ENCODE results near the gene GFER.

The GFER gene

DNA sequence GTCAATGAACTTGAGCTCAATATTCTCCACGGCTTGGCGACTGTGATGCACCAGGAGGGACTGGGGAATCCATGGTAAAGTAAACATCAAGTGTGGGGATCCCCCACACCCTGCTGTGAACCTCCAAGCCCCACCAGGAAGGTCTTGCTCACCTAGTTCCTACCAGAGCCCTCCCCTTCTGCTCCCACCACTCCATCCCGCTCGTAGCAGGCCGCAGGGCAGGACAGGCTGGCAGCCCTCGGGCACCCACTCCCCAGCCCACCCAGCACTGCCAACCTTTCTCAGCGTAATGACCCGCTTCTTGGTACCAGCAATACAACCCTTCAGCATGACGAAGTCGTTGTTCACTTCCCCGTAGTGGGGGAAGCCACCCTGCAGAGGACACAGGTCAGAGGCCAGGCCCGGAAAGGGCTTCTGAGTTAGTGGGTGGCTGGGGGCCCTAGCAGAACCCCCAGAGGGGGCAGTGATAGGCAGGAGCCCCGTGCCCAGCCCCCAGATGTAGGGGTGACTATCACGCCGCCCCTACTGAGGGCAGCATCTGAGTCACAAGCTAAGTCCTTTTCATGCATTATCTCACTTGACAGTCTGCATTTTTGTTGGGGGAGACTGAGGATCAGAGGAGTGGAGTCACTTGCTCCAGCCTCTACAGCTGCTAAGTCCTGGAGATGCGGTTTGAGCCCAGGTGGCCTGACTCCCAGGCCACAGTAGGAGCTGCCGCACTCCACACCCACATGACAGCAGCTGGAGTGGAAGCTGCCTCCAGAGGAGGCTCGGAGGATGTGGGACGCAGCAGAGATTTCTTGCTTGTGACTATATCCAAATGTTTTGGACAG, 38.2 kb upstream of the GFER start:
- no peak overlapping the region for H3K4me3 ChIP-seq (ENCODE audit: low read depth, low read length)
- no peaks in the 10 kb centered on the region for H3K9me3 ChIP-seq (ENCODE audit: severe bottlenecking)
- H3K36me3 ChIP-seq = no peaks in the 10 kb centered on the region
- TF ChIP-seq, protein P1, sequence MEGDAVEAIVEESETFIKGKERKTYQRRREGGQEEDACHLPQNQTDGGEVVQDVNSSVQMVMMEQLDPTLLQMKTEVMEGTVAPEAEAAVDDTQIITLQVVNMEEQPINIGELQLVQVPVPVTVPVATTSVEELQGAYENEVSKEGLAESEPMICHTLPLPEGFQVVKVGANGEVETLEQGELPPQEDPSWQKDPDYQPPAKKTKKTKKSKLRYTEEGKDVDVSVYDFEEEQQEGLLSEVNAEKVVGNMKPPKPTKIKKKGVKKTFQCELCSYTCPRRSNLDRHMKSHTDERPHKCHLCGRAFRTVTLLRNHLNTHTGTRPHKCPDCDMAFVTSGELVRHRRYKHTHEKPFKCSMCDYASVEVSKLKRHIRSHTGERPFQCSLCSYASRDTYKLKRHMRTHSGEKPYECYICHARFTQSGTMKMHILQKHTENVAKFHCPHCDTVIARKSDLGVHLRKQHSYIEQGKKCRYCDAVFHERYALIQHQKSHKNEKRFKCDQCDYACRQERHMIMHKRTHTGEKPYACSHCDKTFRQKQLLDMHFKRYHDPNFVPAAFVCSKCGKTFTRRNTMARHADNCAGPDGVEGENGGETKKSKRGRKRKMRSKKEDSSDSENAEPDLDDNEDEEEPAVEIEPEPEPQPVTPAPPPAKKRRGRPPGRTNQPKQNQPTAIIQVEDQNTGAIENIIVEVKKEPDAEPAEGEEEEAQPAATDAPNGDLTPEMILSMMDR (IDR thresholded peaks at IDR 0.05; ENCODE audit: low read depth, low read length) = no peak
- no peak for DNase-seq
- H3K27me3 ChIP-seq (ENCODE audit: insufficient read depth, low read depth, severe bottlenecking) = no peaks in the 10 kb centered on the region
- no peak overlapping the region for H3K27ac ChIP-seq

DNA sequence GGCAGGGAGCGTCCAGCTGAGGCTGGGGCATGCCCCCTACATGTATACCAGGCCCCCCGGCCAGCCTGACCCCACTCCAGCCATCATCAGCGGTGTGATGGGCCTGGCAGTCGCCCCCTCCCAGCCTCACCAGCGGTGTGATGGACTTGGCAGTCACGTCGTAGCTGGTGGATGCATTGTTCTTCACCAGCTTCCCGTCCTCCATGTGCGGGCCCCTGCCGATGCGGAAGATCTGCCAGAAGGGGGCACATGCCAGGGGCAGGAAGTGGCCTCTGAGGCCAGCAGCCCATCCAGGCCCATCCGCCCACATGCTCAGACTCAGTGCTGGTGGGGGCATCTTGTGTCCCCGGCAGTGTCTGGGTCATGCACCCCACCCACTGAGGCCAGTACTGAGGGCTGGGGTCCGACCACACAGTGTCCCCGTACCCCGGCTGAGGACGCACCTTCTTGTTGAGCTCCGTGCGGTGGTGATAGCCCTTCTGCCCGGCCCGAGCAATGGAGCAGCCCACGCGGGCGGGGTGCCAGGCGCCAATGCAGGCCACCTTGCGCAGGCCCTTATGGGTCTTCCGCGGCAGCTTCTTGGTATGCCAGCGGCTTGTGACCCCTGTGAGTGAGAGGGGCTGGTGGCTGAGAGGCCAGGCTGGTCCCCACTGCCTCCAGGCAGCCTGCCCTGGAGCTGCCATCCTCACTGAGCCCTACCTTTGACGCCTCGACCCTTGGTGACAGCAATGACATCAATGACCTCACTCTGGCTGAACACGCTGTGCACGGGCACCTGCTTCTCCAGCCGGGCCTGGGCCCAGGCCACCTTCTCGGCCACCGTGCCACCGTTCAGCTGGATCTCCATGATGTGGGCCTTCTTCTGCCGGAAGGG, 37.3 kb upstream of the GFER start:
- H3K27ac ChIP-seq = no peak overlapping the region
- no peaks in the 10 kb centered on the region for H3K9me3 ChIP-seq (ENCODE audit: severe bottlenecking)
- H3K36me3 ChIP-seq = no peaks in the 10 kb centered on the region
- H3K27me3 ChIP-seq (ENCODE audit: insufficient read depth, low read depth, severe bottlenecking) = no peaks in the 10 kb centered on the region
- no peak for DNase-seq
- no peak overlapping the region for H3K4me3 ChIP-seq (ENCODE audit: low read depth, low read length)
- TF ChIP-seq, protein P1 (IDR thresholded peaks at IDR 0.05; ENCODE audit: low read depth, low read length) = peak; percentile 3; the same call in 1 of the 2 replicates

DNA sequence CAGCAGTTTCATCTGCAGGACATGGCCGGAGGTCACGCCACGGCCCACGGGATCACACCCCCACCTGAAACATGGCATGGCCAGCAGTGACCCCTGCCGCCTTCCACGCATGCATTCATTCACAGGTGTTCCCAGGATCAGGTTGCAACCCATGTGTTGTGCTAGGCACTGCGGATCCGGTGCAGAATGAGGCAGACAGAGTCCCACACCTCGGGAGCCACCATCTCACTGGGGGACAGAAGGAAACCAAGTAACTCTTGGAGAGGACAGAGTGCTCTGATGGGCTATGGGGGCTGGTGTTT, 36.7 kb upstream of the GFER start:
- H3K4me3 ChIP-seq (ENCODE audit: low read depth, low read length) = no peak overlapping the region
- H3K9me3 ChIP-seq (ENCODE audit: severe bottlenecking) = no peaks in the 10 kb centered on the region
- H3K27me3 ChIP-seq (ENCODE audit: insufficient read depth, low read depth, severe bottlenecking) = no peaks in the 10 kb centered on the region
- no peaks in the 10 kb centered on the region for H3K36me3 ChIP-seq
- TF ChIP-seq, protein P1 (IDR thresholded peaks at IDR 0.05; ENCODE audit: low read depth, low read length) = no peak
- no peak for DNase-seq
- no peak overlapping the region for H3K27ac ChIP-seq

DNA sequence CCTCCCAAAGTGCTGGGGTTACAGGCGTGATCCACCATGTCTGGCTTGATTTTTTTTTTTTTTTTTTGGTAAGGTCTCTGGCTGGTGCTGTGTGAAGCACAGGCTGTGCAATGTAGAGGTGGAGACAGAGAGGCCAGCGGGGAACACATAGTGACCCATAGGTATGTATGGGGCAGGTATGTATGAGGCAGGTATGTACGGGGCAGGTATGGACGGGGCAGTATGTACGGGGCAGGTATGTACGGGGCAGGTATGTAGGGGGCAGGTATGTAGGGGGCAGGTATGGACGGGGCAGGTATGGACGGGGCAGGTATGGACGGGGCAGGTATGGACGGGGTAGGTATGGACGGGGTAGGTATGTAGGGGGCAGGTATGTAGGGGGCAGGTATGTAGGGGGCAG, 34.5 kb upstream of the GFER start:
- H3K36me3 ChIP-seq = no peaks in the 10 kb centered on the region
- H3K27me3 ChIP-seq (ENCODE audit: insufficient read depth, low read depth, severe bottlenecking) = no peaks in the 10 kb centered on the region
- TF ChIP-seq, protein P1 (IDR thresholded peaks at IDR 0.05; ENCODE audit: low read depth, low read length) = no peak
- no peaks in the 10 kb centered on the region for H3K9me3 ChIP-seq (ENCODE audit: severe bottlenecking)
- no peak overlapping the region for H3K27ac ChIP-seq
- no peak for DNase-seq
- no peak overlapping the region for H3K4me3 ChIP-seq (ENCODE audit: low read depth, low read length)

DNA sequence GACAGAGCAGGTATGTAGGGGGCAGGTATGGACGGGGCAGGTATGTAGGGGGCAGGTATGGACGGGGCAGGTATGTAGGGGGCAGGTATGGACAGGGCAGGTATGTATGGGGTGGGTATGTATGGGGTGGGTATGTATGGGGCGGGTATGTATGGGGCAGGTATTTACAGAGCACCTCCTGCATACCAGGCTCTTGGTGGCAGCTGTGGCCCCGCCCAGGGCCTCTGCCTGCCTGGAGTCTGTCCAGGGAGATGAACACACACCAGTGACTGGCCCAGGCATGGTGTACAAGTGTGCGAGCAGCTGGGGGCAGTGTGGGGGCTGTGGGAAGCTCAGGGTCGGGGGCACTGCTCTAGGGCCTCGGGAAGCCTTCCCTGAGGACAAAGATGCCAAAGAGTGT, 33.9 kb upstream of the GFER start:
- Histone ChIP-seq H3K4me3 (ENCODE audit: low read depth, low read length) (no peak overlapping the region), H3K9me3 (ENCODE audit: severe bottlenecking) (no peaks in the 10 kb centered on the region), H3K27ac (no peak overlapping the region), H3K36me3 (no peaks in the 10 kb centered on the region), H3K27me3 (ENCODE audit: insufficient read depth, low read depth, severe bottlenecking) (no peaks in the 10 kb centered on the region)
- TF ChIP-seq, protein P1 (IDR thresholded peaks at IDR 0.05; ENCODE audit: low read depth, low read length) = no peak
- no peak for DNase-seq
